HepG2 (cell line): ENCODE data around the gene SCYL1. TPM values are rescaled to one million over a fixed set of nuclear protein-coding genes. Genes with fewer than 3 reads are reported as not detected.
A peak's percentile ranks its signal among the peaks of the same experiment; 100 is the strongest.

Source experiments
- ATAC-seq: fragments of 200-7000 bp; cut with Tn5 transposase; 3 replicates; pipeline ENCODE4 v1.9.1; 2020; ENCODE audit warnings: mild to moderate bottlenecking, moderate library complexity
- BruUV-seq: library from RNA; stranded (reverse); fragments of 400-500 nt; replicated peaks from 2 replicates; lab custom pipeline; 2021; lab: Mats Ljungman, UMichigan
- CTCF ChIA-PET: fragments of 300-600 bp; formaldehyde crosslinking; extraction: SDS; loops from one replicate; lab custom pipeline; 2021; ENCODE audit warnings: low total read pairs, inconsistent platforms, low intra/inter-chr PET ratio; lab: Yijun Ruan, JAX
- POLR2A ChIA-PET: fragments of 350-600 bp; sonication (Branson Sonifier 250); formaldehyde crosslinking; loops from one replicate; lab custom pipeline; 2020; ENCODE audit warnings: antibody characterized with exemption, inconsistent platforms; lab: Yijun Ruan, JAX
- DNase-seq: peaks from one replicate; pipeline ENCODE4 v3.0.0-alpha.2; 2015; ENCODE audit warnings: low spot score
- FAIRE-seq: peaks from 3 replicates; lab custom pipeline; 2011; peaks lifted over from hg19 to GRCh38; lab: Jason Lieb, UNC
- H2AFZ ChIP-seq: one replicate; pipeline ENCODE4 v1.6.1; 2011; ENCODE audit warnings: low read length, inconsistent platforms
- H3K27ac ChIP-seq: fragments of 300-600 bp; 3 replicates; pipeline ENCODE4 v1.8.0; 2011; ENCODE audit warnings: mixed run types, mild to moderate bottlenecking, mixed read lengths, low read length, inconsistent platforms; ENCODE audit not compliant: insufficient read depth; ENCODE audit errors: extremely low read length
- H3K27me3 ChIP-seq, 2 experiments: fragments of 200-600 bp in 1 of 2; 2 replicates in 1 of 2; 3 replicates in 1 of 2; pipeline versions ENCODE4 v1.6.0 to v1.8.0; 2011; ENCODE audit warnings: low read length in 2 of 2, mild to moderate bottlenecking in 2 of 2, moderate library complexity in 2 of 2, inconsistent platforms in 1 of 2; ENCODE audit not compliant: insufficient read depth in 2 of 2, control insufficient read depth in 1 of 2
- H3K36me3 ChIP-seq, 2 experiments: fragments of 200-600 bp in 1 of 2; replicated peaks in 1 of 2; 2 replicates in 1 of 2; 3 replicates in 1 of 2; pipeline versions ENCODE4 v1.5.1 to v1.8.0; 2011; ENCODE audit warnings: low read length in 2 of 2, inconsistent platforms in 1 of 2; ENCODE audit not compliant: insufficient read depth in 2 of 2, control insufficient read depth in 1 of 2
- H3K4me1 ChIP-seq: 2 replicates; pipeline ENCODE4 v1.5.1; 2012; ENCODE audit warnings: low read length, inconsistent platforms; ENCODE audit not compliant: insufficient read depth
- H3K4me2 ChIP-seq: 2 replicates; pipeline ENCODE4 v1.6.0; 2011; ENCODE audit warnings: low read depth, low read length, inconsistent platforms
- H3K4me3 ChIP-seq, 3 experiments: fragments of 200-600 bp in 1 of 3; sonication (generic), shearing (Covaris generic) in 1 of 3; replicated peaks in 1 of 3; 2 replicates each; pipeline ENCODE4 v1.5.1; 2011 to 2016; ENCODE audit warnings: low read length in 3 of 3, inconsistent platforms in 2 of 3, low read depth in 2 of 3, mild to moderate bottlenecking in 2 of 3, control low read depth in 1 of 3, mixed read lengths in 1 of 3; ENCODE audit not compliant: insufficient read depth in 1 of 3
- H3K79me2 ChIP-seq: one replicate; pipeline ENCODE4 v1.6.1; 2011; ENCODE audit warnings: low read length, inconsistent platforms; ENCODE audit not compliant: insufficient read depth
- H3K9ac ChIP-seq: 2 replicates; pipeline ENCODE4 v1.6.0; 2011; ENCODE audit warnings: mild to moderate bottlenecking, low read depth, low read length, inconsistent platforms; ENCODE audit not compliant: insufficient read depth
- H3K9me3 ChIP-seq: 2 replicates; pipeline ENCODE4 v1.5.1; 2012; ENCODE audit warnings: mild to moderate bottlenecking, low read length
- H4K20me1 ChIP-seq: 2 replicates; pipeline ENCODE4 v1.6.0; 2011; ENCODE audit warnings: inconsistent platforms, mild to moderate bottlenecking, low read length, moderate library complexity; ENCODE audit not compliant: insufficient read depth
- AKAP8 ChIP-seq: sonication (generic); formaldehyde crosslinking; IDR thresholded peaks from 2 replicates; pipeline ENCODE4 v1.5.1; 2020; ENCODE audit warnings: mild to moderate bottlenecking, missing genetic modification reagents
- E2F5 ChIP-seq: sonication (generic); formaldehyde crosslinking; conservative IDR thresholded peaks from 2 replicates; pipeline ENCODE4 v1.4.0; 2020; ENCODE audit warnings: missing genetic modification reagents
- ELF1 ChIP-seq: sonication (generic); formaldehyde crosslinking; IDR thresholded peaks from 2 replicates; pipeline ENCODE4 v1.4.0; 2020; ENCODE audit warnings: missing genetic modification reagents
- ELF3 ChIP-seq: IDR thresholded peaks from 2 replicates; pipeline ENCODE4 v1.6.1; 2016; ENCODE audit warnings: missing genetic modification reagents, missing compliant biosample characterization
- FOSL2 ChIP-seq: sonication (generic); formaldehyde crosslinking; IDR thresholded peaks from 2 replicates; pipeline ENCODE4 v1.4.0; 2020; ENCODE audit warnings: missing genetic modification reagents
- FOXA3 ChIP-seq: IDR thresholded peaks from 2 replicates; pipeline ENCODE4 v1.6.1; 2016; ENCODE audit warnings: missing genetic modification reagents, missing compliant biosample characterization
- KAT7 ChIP-seq: IDR thresholded peaks from 2 replicates; pipeline ENCODE4 v1.6.1; 2018; ENCODE audit warnings: borderline replicate concordance, missing compliant biosample characterization
- MED13 ChIP-seq: sonication (generic); formaldehyde crosslinking; IDR thresholded peaks from 2 replicates; pipeline ENCODE4 v1.5.0; 2020; ENCODE audit warnings: missing genetic modification reagents
- NFYB ChIP-seq: sonication (generic); formaldehyde crosslinking; IDR thresholded peaks from 2 replicates; pipeline ENCODE4 v1.4.0; 2020; ENCODE audit warnings: missing genetic modification reagents
- NR2F6 ChIP-seq, 2 experiments: IDR thresholded peaks; 2 replicates each; pipeline ENCODE4 v1.6.1; 2016; ENCODE audit warnings: antibody characterized with exemption in 1 of 2, mild to moderate bottlenecking in 1 of 2
- PHF21A ChIP-seq: sonication (generic); formaldehyde crosslinking; IDR thresholded peaks from 2 replicates; pipeline ENCODE4 v1.5.0; 2020; ENCODE audit warnings: mild to moderate bottlenecking, missing genetic modification reagents
- PRDM10 ChIP-seq: sonication (generic); formaldehyde crosslinking; IDR thresholded peaks from 2 replicates; pipeline ENCODE4 v1.4.0; 2020; ENCODE audit warnings: low read depth, missing genetic modification reagents
- RARA ChIP-seq: IDR thresholded peaks from 2 replicates; pipeline ENCODE4 v1.6.1; 2016; ENCODE audit warnings: missing genetic modification reagents, missing compliant biosample characterization
- RXRB ChIP-seq: IDR thresholded peaks from 2 replicates; pipeline ENCODE4 v1.6.1; 2016; ENCODE audit warnings: borderline replicate concordance, missing genetic modification reagents, missing compliant biosample characterization
- SAP130 ChIP-seq: IDR thresholded peaks from 2 replicates; pipeline ENCODE4 v1.6.1; 2016; ENCODE audit warnings: low read depth
- ZNF350 ChIP-seq: sonication (generic); formaldehyde crosslinking; IDR thresholded peaks from 2 replicates; pipeline ENCODE4 v1.4.0; 2020; ENCODE audit warnings: mild to moderate bottlenecking, low read depth, missing genetic modification reagents, borderline replicate concordance
- ZNF547 ChIP-seq: sonication (generic); formaldehyde crosslinking; IDR thresholded peaks from 2 replicates; pipeline ENCODE4 v1.5.1; 2020; ENCODE audit warnings: mild to moderate bottlenecking, missing genetic modification reagents
- WGBS: methylation state at CpG from one replicate; pipeline ENCODE4 v1.1.6; 2017; ENCODE audit warnings: low lambda C conversion rate; 5-methylcytosine and 5-hydroxymethylcytosine counted together
- in situ Hi-C: cut with HindIII; loops from 2 replicates; pipeline ENCODE4 v1.10.0; 2017; ENCODE audit warnings: low pct_unique_long_range_greater_than_20kb; ENCODE audit not compliant: extremely low pct_ligation_motif_present
- intact Hi-C: fragments of 100-400 bp; cut with micrococcal nuclease; formaldehyde crosslinking; loops from one replicate; pipeline ENCODE4 v1.10.0; 2022; ENCODE audit not compliant: unreplicated experiment
- polyA plus RNA-seq, 8 experiments: library from polyadenylated mRNA; depleted of rRNA in 3 of 8; stranded (reverse) in 7 of 8; unstranded in 1 of 8; fragments of >200 nt; fragmentation: Illumina TruSeq in 4 of 8; extraction: Trizol in 4 of 8; gene quantifications; 2 replicates each; pipeline versions ENCODE4 v1.2.1 to v1.2.3, GENCODE V29; 2011 to 2016; ENCODE audit warnings: low read depth in 4 of 8, missing spikeins in 1 of 8, mixed read lengths in 1 of 8; ENCODE audit not compliant: insufficient read depth in 1 of 8
- total RNA-seq, 5 experiments: library from RNA; depleted of rRNA; stranded (reverse); fragments of >200 nt; fragmentation: Illumina TruSeq; extraction: Trizol; gene quantifications; 2 replicates each; pipeline ENCODE4 v1.2.3, GENCODE V29; 2016; ENCODE audit warnings: low read depth in 1 of 5
- TF ChIP-seq, protein P1 (sequence below): sonication (generic); formaldehyde crosslinking; IDR thresholded peaks from 2 replicates; pipeline ENCODE4 v1.4.0; 2020; ENCODE audit warnings: mild to moderate bottlenecking, missing genetic modification reagents

SCYL1 gene
- total and polyA plus RNA-seq, 2 of the 13 experiments (the other 11 are each of a cell fraction or from before 2014, with no cell fraction given), result 65.9 to 103 TPM

GRCh38 chr11:65492387-65492636 is 32.6 kb upstream of the SCYL1 start (continued):
- no peak for TF ChIP-seq ZNF547 (CRISPR knock-in tag)
- TF ChIP-seq NFYB (CRISPR knock-in tag), result no peak
- TF ChIP-seq, protein P1, sequence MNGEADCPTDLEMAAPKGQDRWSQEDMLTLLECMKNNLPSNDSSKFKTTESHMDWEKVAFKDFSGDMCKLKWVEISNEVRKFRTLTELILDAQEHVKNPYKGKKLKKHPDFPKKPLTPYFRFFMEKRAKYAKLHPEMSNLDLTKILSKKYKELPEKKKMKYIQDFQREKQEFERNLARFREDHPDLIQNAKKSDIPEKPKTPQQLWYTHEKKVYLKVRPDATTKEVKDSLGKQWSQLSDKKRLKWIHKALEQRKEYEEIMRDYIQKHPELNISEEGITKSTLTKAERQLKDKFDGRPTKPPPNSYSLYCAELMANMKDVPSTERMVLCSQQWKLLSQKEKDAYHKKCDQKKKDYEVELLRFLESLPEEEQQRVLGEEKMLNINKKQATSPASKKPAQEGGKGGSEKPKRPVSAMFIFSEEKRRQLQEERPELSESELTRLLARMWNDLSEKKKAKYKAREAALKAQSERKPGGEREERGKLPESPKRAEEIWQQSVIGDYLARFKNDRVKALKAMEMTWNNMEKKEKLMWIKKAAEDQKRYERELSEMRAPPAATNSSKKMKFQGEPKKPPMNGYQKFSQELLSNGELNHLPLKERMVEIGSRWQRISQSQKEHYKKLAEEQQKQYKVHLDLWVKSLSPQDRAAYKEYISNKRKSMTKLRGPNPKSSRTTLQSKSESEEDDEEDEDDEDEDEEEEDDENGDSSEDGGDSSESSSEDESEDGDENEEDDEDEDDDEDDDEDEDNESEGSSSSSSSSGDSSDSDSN, result no peak
- TF ChIP-seq PHF21A (CRISPR knock-in tag), result no peak
- TF ChIP-seq FOXA3 (CRISPR knock-in tag), result no peak
- no peak for TF ChIP-seq RARA (CRISPR knock-in tag)
- no peak for TF ChIP-seq AKAP8

DNA sequence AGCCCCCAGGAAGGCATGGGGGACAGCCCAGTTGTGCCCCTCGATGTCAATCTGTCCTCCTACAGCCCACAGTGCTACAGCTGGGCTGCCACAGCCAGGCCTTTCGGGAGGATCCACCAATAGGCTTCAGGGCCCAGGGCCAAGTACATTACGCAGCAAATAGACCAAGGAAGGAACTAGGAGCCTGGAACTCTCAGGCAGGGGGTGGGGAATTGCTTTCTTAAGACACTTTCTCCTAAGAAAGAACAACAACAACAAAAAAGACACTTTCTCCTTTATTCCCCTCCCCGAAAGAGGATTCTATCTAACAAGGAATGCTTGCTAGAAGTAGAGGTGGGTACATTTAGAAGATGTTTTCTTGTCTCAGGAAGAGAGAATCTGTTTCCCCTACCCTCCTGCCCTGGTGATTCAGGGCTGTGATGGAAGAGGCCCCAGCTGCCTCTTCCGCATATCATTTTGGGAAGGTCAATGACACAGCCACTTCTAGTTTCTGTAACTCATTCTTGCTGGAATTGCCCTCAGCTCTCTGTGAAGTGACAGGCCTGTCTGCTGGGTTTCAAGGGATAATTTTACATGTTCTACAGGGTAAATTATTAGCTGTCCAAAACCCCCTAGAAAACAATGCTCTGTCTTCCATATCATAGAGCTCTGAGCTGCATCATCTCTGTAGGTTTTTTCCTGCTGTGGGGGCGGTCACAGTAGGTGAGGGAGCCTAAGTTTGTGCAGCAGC is 32.1 kb upstream of the SCYL1 start:
- H3K27ac ChIP-seq, result peak overlapping the region; percentile 23
- no peaks in the 10 kb centered on the region for H4K20me1 ChIP-seq
- BruUV-seq, result no TSS peak
- ChIA-PET POLR2A (interaction anchor here (1.1 to 27.3 kb wide), 9 partner anchors 8 to 135 kb away, joined by 3 to 1590 read pairs (median 13); partner anchors contain the start of genes MALAT1 and NEAT1), CTCF (no interaction called here)
- H3K4me1 ChIP-seq, result peaks cover 83% of the 10 kb centered on the region
- ATAC-seq, result no peak
- peak overlapping the region; percentile 49 for H3K9ac ChIP-seq
- peak overlapping the region; percentile 22 to 55 (median 41); a peak in 5 of 6 replicates for H3K4me3 ChIP-seq
- H3K36me3 ChIP-seq, result no peaks in the 10 kb centered on the region
- peaks cover 6% of the 10 kb centered on the region for H3K79me2 ChIP-seq
- FAIRE-seq, result no peak
- H2AFZ ChIP-seq, result no peak overlapping the region
- in situ Hi-C loops (no loop called here), intact Hi-C loops (no loop called here)
- H3K9me3 ChIP-seq, result no peaks in the 10 kb centered on the region
- WGBS, result 19% methylated on average over 6 of the region's 6 CpGs
- no peak for DNase-seq
- peak overlapping the region; percentile 86 for H3K4me2 ChIP-seq
- H3K27me3 ChIP-seq, result no peaks in the 10 kb centered on the region; a peak in 1 of 5 replicates
- TF ChIP-seq E2F5 (no peak), PRDM10 (CRISPR knock-in tag) (peak; percentile 47; the same call in 1 of the 2 replicates), NR2F6 (IDR thresholded peaks at IDR 0.05) (0 out of 2 replicates have a peak, but pooled peaks have one; percentile 6), NR2F6 (CRISPR knock-in tag; IDR thresholded peaks at IDR 0.05) (peak; percentile 10; the same call in 1 of the 2 replicates), KAT7 (no peak), ELF3 (0 out of 2 replicates have a peak, but pooled peaks have one; percentile 42), SAP130 (CRISPR knock-in tag) (peak; percentile 59; the same call in 1 of the 2 replicates), RXRB (CRISPR knock-in tag) (peak; percentile 30; the same call in 1 of the 2 replicates), MED13 (no peak), ELF1 (CRISPR knock-in tag) (peak; percentile 48), FOSL2 (CRISPR knock-in tag) (0 out of 2 replicates have a peak, but pooled peaks have one; percentile 9), ZNF350 (CRISPR knock-in tag) (0 out of 2 replicates have a peak, but pooled peaks have one; percentile 7)
